ENCODE results near the gene ZNF579. TPM values are rescaled to one million over a fixed set of nuclear protein-coding genes. Genes with fewer than 3 reads are reported as not detected.

The ZNF579 gene
- total and polyA plus RNA-seq, 9 of the 15 experiments (the other 6 are each of a cell fraction or from before 2014, with no cell fraction given), result 0.06 to 15.9 (median 1.6) TPM

GRCh38 chr19:55599468-55599841 is 18.8 kb upstream of the ZNF579 start, which contains the start of gene FIZ1 (continued):
- TF ChIP-seq SUPT5H (IDR thresholded peaks at IDR 0.05), result peak; percentile 48; the same call in 1 of the 2 replicates
- 0 out of 2 replicates have a peak, but pooled peaks have one; percentile 13 for TF ChIP-seq ATF7 (IDR thresholded peaks at IDR 0.05)
- TF ChIP-seq STAT5A (IDR thresholded peaks at IDR 0.05; ENCODE audit: borderline replicate concordance, low read length), result no peak
- TF ChIP-seq, protein P1, sequence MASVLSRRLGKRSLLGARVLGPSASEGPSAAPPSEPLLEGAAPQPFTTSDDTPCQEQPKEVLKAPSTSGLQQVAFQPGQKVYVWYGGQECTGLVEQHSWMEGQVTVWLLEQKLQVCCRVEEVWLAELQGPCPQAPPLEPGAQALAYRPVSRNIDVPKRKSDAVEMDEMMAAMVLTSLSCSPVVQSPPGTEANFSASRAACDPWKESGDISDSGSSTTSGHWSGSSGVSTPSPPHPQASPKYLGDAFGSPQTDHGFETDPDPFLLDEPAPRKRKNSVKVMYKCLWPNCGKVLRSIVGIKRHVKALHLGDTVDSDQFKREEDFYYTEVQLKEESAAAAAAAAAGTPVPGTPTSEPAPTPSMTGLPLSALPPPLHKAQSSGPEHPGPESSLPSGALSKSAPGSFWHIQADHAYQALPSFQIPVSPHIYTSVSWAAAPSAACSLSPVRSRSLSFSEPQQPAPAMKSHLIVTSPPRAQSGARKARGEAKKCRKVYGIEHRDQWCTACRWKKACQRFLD (CRISPR knock-in tag; IDR thresholded peaks at IDR 0.05), result no peak
- TF ChIP-seq NELFE (IDR thresholded peaks at IDR 0.05; ENCODE audit: insufficient read depth, insufficient read length), result no peak
- TF ChIP-seq MEIS2 (IDR thresholded peaks at IDR 0.05; ENCODE audit: partially characterized antibody), result no peak
- no peak for TF ChIP-seq ZFPM2 (CRISPR knock-in tag; IDR thresholded peaks at IDR 0.05)
- peak in 1 of 2 experiments; percentile 43; a peak in 1 of 4 replicates for TF ChIP-seq SIN3A (IDR thresholded peaks at IDR 0.05; ENCODE audit: borderline replicate concordance in 2 of 2, control insufficient read depth in 1 of 2, low read depth in 2 of 2, low read length in 2 of 2)
- no peak for TF ChIP-seq DLX4 (CRISPR knock-in tag; IDR thresholded peaks at IDR 0.05)
- TF ChIP-seq CREB1 (IDR thresholded peaks at IDR 0.05), result peak; percentile 69
- peak; percentile 79 for TF ChIP-seq CREB1 (CRISPR knock-in tag; IDR thresholded peaks at IDR 0.05)
- peak; percentile 52; the same call in 1 of the 2 replicates for TF ChIP-seq NCOR1 (IDR thresholded peaks at IDR 0.05)
- TF ChIP-seq, protein P2, sequence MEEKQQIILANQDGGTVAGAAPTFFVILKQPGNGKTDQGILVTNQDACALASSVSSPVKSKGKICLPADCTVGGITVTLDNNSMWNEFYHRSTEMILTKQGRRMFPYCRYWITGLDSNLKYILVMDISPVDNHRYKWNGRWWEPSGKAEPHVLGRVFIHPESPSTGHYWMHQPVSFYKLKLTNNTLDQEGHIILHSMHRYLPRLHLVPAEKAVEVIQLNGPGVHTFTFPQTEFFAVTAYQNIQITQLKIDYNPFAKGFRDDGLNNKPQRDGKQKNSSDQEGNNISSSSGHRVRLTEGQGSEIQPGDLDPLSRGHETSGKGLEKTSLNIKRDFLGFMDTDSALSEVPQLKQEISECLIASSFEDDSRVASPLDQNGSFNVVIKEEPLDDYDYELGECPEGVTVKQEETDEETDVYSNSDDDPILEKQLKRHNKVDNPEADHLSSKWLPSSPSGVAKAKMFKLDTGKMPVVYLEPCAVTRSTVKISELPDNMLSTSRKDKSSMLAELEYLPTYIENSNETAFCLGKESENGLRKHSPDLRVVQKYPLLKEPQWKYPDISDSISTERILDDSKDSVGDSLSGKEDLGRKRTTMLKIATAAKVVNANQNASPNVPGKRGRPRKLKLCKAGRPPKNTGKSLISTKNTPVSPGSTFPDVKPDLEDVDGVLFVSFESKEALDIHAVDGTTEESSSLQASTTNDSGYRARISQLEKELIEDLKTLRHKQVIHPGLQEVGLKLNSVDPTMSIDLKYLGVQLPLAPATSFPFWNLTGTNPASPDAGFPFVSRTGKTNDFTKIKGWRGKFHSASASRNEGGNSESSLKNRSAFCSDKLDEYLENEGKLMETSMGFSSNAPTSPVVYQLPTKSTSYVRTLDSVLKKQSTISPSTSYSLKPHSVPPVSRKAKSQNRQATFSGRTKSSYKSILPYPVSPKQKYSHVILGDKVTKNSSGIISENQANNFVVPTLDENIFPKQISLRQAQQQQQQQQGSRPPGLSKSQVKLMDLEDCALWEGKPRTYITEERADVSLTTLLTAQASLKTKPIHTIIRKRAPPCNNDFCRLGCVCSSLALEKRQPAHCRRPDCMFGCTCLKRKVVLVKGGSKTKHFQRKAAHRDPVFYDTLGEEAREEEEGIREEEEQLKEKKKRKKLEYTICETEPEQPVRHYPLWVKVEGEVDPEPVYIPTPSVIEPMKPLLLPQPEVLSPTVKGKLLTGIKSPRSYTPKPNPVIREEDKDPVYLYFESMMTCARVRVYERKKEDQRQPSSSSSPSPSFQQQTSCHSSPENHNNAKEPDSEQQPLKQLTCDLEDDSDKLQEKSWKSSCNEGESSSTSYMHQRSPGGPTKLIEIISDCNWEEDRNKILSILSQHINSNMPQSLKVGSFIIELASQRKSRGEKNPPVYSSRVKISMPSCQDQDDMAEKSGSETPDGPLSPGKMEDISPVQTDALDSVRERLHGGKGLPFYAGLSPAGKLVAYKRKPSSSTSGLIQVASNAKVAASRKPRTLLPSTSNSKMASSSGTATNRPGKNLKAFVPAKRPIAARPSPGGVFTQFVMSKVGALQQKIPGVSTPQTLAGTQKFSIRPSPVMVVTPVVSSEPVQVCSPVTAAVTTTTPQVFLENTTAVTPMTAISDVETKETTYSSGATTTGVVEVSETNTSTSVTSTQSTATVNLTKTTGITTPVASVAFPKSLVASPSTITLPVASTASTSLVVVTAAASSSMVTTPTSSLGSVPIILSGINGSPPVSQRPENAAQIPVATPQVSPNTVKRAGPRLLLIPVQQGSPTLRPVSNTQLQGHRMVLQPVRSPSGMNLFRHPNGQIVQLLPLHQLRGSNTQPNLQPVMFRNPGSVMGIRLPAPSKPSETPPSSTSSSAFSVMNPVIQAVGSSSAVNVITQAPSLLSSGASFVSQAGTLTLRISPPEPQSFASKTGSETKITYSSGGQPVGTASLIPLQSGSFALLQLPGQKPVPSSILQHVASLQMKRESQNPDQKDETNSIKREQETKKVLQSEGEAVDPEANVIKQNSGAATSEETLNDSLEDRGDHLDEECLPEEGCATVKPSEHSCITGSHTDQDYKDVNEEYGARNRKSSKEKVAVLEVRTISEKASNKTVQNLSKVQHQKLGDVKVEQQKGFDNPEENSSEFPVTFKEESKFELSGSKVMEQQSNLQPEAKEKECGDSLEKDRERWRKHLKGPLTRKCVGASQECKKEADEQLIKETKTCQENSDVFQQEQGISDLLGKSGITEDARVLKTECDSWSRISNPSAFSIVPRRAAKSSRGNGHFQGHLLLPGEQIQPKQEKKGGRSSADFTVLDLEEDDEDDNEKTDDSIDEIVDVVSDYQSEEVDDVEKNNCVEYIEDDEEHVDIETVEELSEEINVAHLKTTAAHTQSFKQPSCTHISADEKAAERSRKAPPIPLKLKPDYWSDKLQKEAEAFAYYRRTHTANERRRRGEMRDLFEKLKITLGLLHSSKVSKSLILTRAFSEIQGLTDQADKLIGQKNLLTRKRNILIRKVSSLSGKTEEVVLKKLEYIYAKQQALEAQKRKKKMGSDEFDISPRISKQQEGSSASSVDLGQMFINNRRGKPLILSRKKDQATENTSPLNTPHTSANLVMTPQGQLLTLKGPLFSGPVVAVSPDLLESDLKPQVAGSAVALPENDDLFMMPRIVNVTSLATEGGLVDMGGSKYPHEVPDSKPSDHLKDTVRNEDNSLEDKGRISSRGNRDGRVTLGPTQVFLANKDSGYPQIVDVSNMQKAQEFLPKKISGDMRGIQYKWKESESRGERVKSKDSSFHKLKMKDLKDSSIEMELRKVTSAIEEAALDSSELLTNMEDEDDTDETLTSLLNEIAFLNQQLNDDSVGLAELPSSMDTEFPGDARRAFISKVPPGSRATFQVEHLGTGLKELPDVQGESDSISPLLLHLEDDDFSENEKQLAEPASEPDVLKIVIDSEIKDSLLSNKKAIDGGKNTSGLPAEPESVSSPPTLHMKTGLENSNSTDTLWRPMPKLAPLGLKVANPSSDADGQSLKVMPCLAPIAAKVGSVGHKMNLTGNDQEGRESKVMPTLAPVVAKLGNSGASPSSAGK (IDR thresholded peaks at IDR 0.05), result no peak
- no peak for TF ChIP-seq ZNF696 (CRISPR knock-in tag; conservative IDR thresholded peaks at IDR 0.05)
- TF ChIP-seq CCAR2 (IDR thresholded peaks at IDR 0.05; ENCODE audit: low read depth, low read length), result no peak

Data from K562 (cell line).